Measurements from ENCODE around the gene C5orf63.
A peak's percentile ranks its signal among the peaks of the same experiment; 100 is the strongest.
"Not testable (repeated sequence)": the region's sequence is repeated elsewhere in the genome, so short reads cannot be mapped to it uniquely, and the experiment has no call there.

Gene C5orf63

GRCh38 chr5:127072861-127073846 is at the start of gene C5orf63:
TSS of gene C5orf63 (minus strand) at chr5:127073502. CDS start at chr5:127058995, 14,507 bp downstream.
- peak; percentile 52 for DNase-seq (ENCODE audit: low read depth)

- DNase-seq (ENCODE audit: low read depth): no peak
These were observed 39.1 kb upstream of the C5orf63 start for GRCh38 chr5:127112347-127112864.

GRCh38 chr5:127111112-127111511 is 37.8 kb upstream of the C5orf63 start:
- DNase-seq (ENCODE audit: low read depth): no peak

GRCh38 chr5:127108624-127109260 is 35.4 kb upstream of the C5orf63 start:
- DNase-seq (ENCODE audit: low read depth): not testable (repeated sequence)

- no peak for DNase-seq (ENCODE audit: low read depth)
These were observed 28.6 kb upstream of the C5orf63 start for GRCh38 chr5:127101935-127102334.

GRCh38 chr5:127101533-127101932 is 28.2 kb upstream of the C5orf63 start:
- no peak for DNase-seq (ENCODE audit: low read depth)

DNA sequence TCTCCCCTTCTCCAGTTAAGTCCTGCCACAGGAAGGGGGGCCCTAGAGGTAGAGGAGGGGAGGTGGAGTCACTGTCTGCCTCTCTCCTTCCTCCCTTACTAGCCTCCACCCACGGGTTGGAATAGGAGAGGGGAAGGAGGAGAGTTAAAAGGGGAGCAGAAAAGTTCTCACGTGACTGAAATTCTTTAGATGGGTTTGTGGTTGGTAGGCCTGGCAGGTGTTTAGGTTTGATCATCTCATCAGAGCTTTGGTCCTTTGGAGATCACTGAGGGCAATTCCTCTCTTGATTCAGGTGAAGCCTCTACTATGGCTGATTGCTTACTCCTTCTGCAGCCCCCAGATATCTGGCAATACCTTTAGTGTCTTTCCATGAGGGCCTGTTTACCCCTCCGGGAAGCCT is 24.9 kb upstream of the C5orf63 start:
- no peak for DNase-seq (ENCODE audit: low read depth)

DNA sequence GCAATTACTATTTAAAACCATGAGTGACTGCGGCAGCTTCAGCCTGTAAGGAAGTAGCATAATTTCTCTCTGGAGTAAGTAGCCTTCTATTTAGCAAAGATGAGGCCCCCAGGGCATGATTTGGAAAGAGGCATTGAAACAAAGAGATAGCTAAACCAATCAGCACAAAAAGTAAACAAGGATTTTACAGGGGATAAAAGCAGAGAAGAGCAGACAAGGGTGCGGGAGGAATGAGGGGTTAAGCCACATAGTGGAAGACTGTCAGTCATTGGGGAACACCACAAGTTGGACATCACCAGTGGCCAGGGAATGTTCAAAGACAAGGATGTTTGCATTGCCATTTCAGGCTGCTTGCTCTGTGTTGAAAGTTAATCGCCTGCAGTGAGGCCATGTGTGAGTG is 24.0 kb upstream of the C5orf63 start:
- DNase-seq (ENCODE audit: low read depth): no peak

- DNase-seq (ENCODE audit: low read depth): no peak
These were observed 23.2 kb upstream of the C5orf63 start for GRCh38 chr5:127096328-127096993.

DNA sequence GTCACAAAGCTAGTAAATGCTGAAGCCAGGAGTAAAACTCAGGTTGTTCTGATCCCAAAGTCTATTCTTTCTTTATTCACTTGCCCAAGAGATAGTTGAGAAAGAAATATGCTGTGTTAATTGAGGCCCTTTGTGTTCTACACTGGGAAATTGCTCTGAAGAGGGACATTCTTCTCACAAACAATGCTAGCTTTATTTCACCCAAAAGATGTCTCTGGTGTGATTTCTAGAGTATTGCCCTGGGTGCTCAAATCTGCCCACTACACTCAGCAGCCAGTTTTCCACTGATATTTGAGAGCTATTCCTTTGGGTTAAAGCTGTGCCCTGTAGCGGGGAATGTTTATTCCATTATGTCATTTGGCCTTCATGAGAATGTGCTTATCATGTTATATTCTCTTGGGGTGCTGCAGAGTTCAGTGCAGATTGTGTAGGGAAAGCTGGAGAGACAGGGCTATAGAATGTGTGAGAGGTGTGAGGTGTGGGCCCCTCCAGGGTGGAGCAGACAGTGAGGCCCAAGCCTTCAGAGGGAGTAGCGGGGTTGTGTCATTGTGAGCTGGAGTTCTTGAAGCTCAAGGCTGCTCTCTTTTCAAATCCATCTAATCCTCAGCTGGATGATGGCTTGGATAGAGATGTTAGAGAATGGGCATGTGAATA is 21.0 kb upstream of the C5orf63 start:
- DNase-seq (ENCODE audit: low read depth): no peak

- no peak for DNase-seq (ENCODE audit: low read depth)
These were observed 19.4 kb upstream of the C5orf63 start for GRCh38 chr5:127092690-127093089.

- no peak for DNase-seq (ENCODE audit: low read depth)
These were observed 15.9 kb upstream of the C5orf63 start for GRCh38 chr5:127089191-127089590.

DNA sequence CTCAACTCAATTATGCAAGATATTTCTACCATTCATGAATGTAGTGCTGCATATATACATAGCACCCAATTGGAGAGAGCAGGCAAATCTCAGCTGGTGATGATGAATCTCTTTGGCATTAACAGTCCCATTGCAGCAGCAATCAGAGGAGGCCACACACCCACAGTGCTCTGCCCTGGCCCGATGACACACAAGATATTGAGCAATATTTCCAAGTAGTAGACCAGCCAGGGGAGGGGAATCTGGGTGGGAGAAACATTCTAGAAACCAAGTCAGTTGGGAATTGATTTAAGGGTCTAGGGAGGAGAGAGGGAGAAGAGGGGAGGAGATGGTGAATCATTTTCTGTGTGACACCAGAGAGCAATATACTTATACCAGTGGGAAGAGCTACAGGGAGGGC is 14.9 kb upstream of the C5orf63 start:
- no peak for DNase-seq (ENCODE audit: low read depth)

DNA sequence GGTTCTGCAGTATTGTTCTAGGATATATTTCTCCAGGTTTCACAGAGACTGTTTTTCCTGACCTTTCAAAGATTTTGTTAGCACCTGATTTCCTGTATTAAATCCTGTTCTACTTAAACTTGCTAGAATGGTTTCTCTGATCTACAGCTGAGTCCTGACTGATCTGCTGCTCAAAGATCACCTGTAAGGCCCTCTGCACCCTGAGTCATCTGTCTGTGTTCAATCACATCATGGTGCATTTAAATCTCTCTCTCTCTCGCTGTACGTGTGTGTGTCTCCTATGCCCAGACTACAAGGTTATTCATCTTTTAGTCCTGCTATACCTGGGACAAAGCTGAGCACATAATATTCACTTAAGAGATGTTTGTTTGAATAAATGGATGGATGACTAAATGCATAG is 13.3 kb upstream of the C5orf63 start:
- DNase-seq (ENCODE audit: low read depth): no peak

- DNase-seq (ENCODE audit: low read depth): no peak
These were observed 12.5 kb upstream of the C5orf63 start for GRCh38 chr5:127085796-127086195.

- DNase-seq (ENCODE audit: low read depth): no peak
These were observed 12.1 kb upstream of the C5orf63 start for GRCh38 chr5:127085371-127085770.

DNA sequence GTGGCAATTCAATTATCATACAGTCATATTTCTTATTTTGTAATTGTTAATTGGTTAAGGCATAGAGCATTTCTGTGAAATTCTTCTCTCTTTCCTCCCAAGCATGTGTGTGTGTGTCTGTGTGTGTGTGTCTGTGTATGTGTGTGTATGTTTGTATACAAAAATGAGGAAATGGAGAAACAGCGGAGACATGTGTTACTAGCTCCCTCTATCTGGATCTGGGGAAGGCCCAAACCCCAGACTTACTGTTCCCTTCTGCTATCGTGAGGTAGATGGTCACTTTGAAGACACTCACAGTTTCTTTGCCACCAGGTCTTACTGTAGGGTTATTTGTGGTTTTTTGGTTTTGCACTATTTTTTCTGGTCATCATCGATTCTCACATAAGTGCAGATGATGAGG is 11.4 kb upstream of the C5orf63 start:
- DNase-seq (ENCODE audit: low read depth): no peak

DNA sequence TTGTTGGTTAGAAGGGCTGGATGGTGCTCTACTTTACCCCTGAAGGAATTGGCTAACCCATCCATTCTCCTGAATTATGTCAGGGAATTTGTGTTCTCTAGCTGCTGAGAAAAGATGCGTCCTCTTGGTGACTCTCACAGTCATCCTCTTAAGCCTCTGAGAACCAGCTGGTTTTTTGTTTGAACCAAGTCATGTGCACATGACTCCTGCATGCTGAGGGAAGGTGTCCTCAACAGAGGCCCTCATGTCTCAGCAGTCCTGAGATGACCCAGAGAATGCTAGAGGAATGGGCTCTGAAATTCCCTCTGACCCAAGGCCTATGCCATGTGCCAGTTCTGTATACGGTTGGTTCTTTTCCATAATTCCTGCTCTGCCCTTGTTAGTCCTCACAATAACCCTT is 10.4 kb upstream of the C5orf63 start:
- no peak for DNase-seq (ENCODE audit: low read depth)

- no peak for DNase-seq (ENCODE audit: low read depth)
These were observed 6.7 kb upstream of the C5orf63 start for GRCh38 chr5:127079994-127080491.

DNA sequence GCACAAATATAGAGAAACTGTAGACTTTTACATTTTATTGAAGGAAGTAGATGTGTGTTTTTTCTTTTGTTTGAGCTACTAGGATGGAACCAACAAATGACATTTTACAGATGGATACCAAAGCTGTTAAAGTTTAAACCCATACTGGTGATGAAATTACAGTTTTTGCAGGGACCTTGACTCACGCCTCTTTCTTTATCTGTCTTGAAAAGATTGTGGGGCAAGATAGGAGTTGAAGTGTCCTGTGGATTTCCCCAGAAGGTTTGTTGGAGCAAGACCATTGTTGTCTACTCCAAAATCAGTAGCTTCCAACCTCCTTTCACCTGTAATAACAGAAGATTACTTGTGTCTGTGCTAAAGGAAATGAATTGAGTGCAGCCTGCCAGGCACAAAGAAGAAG is 4.1 kb upstream of the C5orf63 start:
- DNase-seq (ENCODE audit: low read depth): no peak

DNA sequence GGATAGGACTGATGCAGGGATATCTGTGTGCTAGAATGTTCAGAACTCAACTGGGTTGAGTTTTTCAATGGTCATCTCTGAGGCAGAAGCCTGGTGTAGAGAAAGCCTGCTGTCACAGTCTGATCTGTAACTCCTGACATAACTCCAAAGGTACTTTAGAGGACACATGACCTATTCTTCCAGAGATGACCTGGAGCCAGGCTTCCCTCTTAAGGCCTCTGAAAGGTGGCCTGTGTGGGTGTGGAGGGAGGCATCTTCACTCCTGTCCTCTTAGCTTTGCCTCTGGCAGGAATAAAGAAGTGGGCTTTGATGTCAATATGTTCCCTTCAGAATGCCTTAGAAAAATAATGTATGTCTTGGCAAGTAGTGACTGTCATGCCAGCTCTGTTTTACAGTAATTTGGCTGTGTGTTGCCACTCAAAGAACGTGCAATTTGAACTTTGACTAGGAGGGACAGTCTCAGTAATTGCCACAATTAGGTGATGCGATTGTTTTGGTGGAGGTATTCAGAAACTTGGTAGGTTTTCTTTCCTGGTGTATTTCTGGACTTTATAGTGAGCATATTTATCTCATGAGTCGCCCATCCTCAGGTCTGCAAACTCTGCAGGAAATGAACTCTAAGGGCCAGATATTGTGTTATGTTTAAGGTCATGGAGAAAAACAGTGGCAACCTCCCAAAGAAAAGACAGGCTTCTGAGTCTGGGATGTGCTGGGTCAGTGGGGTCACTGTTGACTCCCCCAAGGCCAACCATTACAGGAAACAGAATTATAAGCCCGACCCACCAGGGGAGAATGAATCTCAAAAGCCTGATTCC is 3.2 kb upstream of the C5orf63 start:
- DNase-seq (ENCODE audit: low read depth): no peak
